HCT116 (cell line): ENCODE results near the gene RANBP3L. TPM values are rescaled to one million over a fixed set of nuclear protein-coding genes. Genes with fewer than 3 reads are reported as not detected.

Source experiments
- ATAC-seq: fragments of 200-7000 bp; cut with Tn5 transposase; 2 replicates; pipeline ENCODE4 v1.9.1; 2020; ENCODE audit warnings: mild to moderate bottlenecking, moderate library complexity
- BruUV-seq: library from RNA; stranded (reverse); fragments of 400-500 nt; replicated peaks from 2 replicates; lab custom pipeline; 2021; lab: Mats Ljungman, UMichigan
- CTCF ChIA-PET: fragments of 300-600 bp; sonication (Branson Sonifier 250); formaldehyde crosslinking; loops from one replicate; lab custom pipeline; 2021; ENCODE audit warnings: antibody characterized with exemption; lab: Charles Lee
- POLR2A ChIA-PET: fragments of 300-600, 350-600 bp; sonication (Branson Sonifier 250); formaldehyde crosslinking; loops from one replicate; lab custom pipeline; 2021; ENCODE audit warnings: antibody characterized with exemption; lab: Charles Lee
- RAD21 ChIA-PET, 2 experiments: fragments of 300-600 bp; sonication (Branson Sonifier 250); formaldehyde crosslinking; loops; one replicate each; lab custom pipeline; 2023; ENCODE audit warnings: low total read pairs in 2 of 2; ENCODE audit not compliant: uncharacterized antibody in 2 of 2, unreplicated experiment in 2 of 2, low non-redundant PET in 1 of 2; lab: Charles Lee
- DNase-seq: peaks from one replicate; pipeline ENCODE4 v3.0.0-alpha.2; 2010; ENCODE audit warnings: low read depth, low spot score
- H2AFZ ChIP-seq: fragments of 200-600 bp; shearing (Covaris generic), sonication (generic); 2 replicates; pipeline ENCODE4 v1.6.1; 2017; ENCODE audit warnings: low read depth, mixed run types, mixed read lengths, antibody characterized with exemption, low read length; ENCODE audit not compliant: poor library complexity, severe bottlenecking
- H3K27ac ChIP-seq: 2 replicates; pipeline ENCODE4 v1.5.1; 2012; ENCODE audit warnings: low read depth, low read length
- H3K27me3 ChIP-seq: fragments of 200-600 bp; sonication (generic); 2 replicates; pipeline ENCODE4 v1.6.1; 2016; ENCODE audit warnings: mixed run types, low read length, mixed read lengths; ENCODE audit not compliant: insufficient read depth
- H3K36me3 ChIP-seq, 2 experiments: fragments of 200-500 bp in 1 of 2; fragments of 200-600 bp in 1 of 2; sonication (Bioruptor generic) in 1 of 2; sonication (generic) in 1 of 2; 2 replicates each; pipeline versions ENCODE4 v1.5.1 to v1.6.1; 2014 to 2016; ENCODE audit warnings: low read length in 2 of 2, inconsistent platforms in 1 of 2, mixed read lengths in 1 of 2, mixed run types in 1 of 2; ENCODE audit not compliant: insufficient read depth in 2 of 2, control insufficient read depth in 1 of 2
- H3K4me1 ChIP-seq, 2 experiments: fragments of 200-600 bp in 1 of 2; sonication (generic) in 1 of 2; 2 replicates each; pipeline versions ENCODE4 v1.5.1 to v1.6.1; 2012 to 2017; ENCODE audit warnings: low read length in 2 of 2, inconsistent platforms in 1 of 2, mild to moderate bottlenecking in 1 of 2, mixed read lengths in 1 of 2, mixed run types in 1 of 2, moderate library complexity in 1 of 2; ENCODE audit not compliant: insufficient read depth in 2 of 2, control insufficient read depth in 1 of 2
- H3K4me2 ChIP-seq: fragments of 200-600 bp; sonication (generic); 2 replicates; pipeline ENCODE4 v1.6.1; 2017; ENCODE audit warnings: mixed run types, low read length, mixed read lengths
- H3K4me3 ChIP-seq, 2 experiments: fragments of 200-600 bp in 1 of 2; sonication (generic) in 1 of 2; replicated peaks in 1 of 2; 2 replicates each; pipeline ENCODE4 v1.5.1; 2011 to 2016; ENCODE audit warnings: low read length in 2 of 2, control low read depth in 1 of 2, low read depth in 1 of 2, mild to moderate bottlenecking in 1 of 2, mixed read lengths in 1 of 2, mixed run types in 1 of 2
- H3K79me2 ChIP-seq: fragments of 200-600 bp; sonication (generic); 2 replicates; pipeline ENCODE4 v1.6.1; 2017; ENCODE audit warnings: mild to moderate bottlenecking, mixed run types, low read length, moderate library complexity, mixed read lengths; ENCODE audit not compliant: insufficient read depth
- H3K9ac ChIP-seq: fragments of 200-600 bp; sonication (generic); 2 replicates; pipeline ENCODE4 v1.6.1; 2016; ENCODE audit warnings: low read length, mixed read lengths
- H3K9me2 ChIP-seq: fragments of 200-600 bp; sonication (generic), shearing (Covaris generic); 2 replicates; pipeline ENCODE4 v1.6.1; 2017; ENCODE audit warnings: mixed run types, mild to moderate bottlenecking, moderate library complexity; ENCODE audit not compliant: insufficient read depth
- H3K9me3 ChIP-seq, 2 experiments: fragments of 200-500 bp in 1 of 2; fragments of 200-600 bp in 1 of 2; sonication (Bioruptor generic) in 1 of 2; sonication (generic) in 1 of 2; 2 replicates each; pipeline ENCODE4 v1.6.1; 2014 to 2017; ENCODE audit warnings: low read length in 2 of 2, mixed read lengths in 2 of 2, inconsistent platforms in 1 of 2, low read depth in 1 of 2, mild to moderate bottlenecking in 1 of 2, mixed run types in 1 of 2, moderate library complexity in 1 of 2; ENCODE audit not compliant: control insufficient read depth in 1 of 2, insufficient read depth in 1 of 2
- H4K20me1 ChIP-seq: fragments of 200-600 bp; sonication (generic), shearing (Covaris generic); 2 replicates; pipeline ENCODE4 v1.6.1; 2017; ENCODE audit warnings: mixed run types, mild to moderate bottlenecking, moderate library complexity; ENCODE audit not compliant: insufficient read depth
- CBX3 ChIP-seq: IDR thresholded peaks from 2 replicates; pipeline ENCODE4 v1.6.1; 2012; ENCODE audit warnings: low read depth
- CTCF ChIP-seq, 3 experiments: fragments of 200-600 bp in 1 of 3; sonication (generic) in 1 of 3; IDR thresholded peaks in 2 of 3; conservative IDR thresholded peaks in 1 of 3; 2 replicates each; pipeline ENCODE4 v1.5.1; 2012 to 2017; ENCODE audit warnings: low read depth in 2 of 3, low read length in 2 of 3, antibody characterized with exemption in 1 of 3, borderline replicate concordance in 1 of 3, control low read depth in 1 of 3, mild to moderate bottlenecking in 1 of 3, mixed read lengths in 1 of 3, mixed run types in 1 of 3, moderate library complexity in 1 of 3; ENCODE audit not compliant: insufficient read depth in 1 of 3
- EZH2phosphoT487 ChIP-seq: fragments of 200-600 bp; IDR thresholded peaks from 2 replicates; pipeline ENCODE4 v1.6.1; 2018; ENCODE audit warnings: antibody characterized with exemption, borderline replicate concordance
- MAX ChIP-seq: IDR thresholded peaks from 2 replicates; pipeline ENCODE4 v1.6.1; 2012
- POLR2A ChIP-seq: IDR thresholded peaks from 2 replicates; pipeline ENCODE4 v1.7.0; 2011; ENCODE audit warnings: borderline replicate concordance; ENCODE audit not compliant: insufficient read depth, insufficient read length; ENCODE audit errors: extremely low read depth
- SIN3A ChIP-seq: IDR thresholded peaks from 2 replicates; pipeline ENCODE4 v1.6.1; 2012; ENCODE audit warnings: low read depth
- SRF ChIP-seq: IDR thresholded peaks from 2 replicates; pipeline ENCODE4 v1.6.1; 2012; ENCODE audit warnings: low read depth
- TCF7L2 ChIP-seq: IDR thresholded peaks from 2 replicates; pipeline ENCODE4 v1.7.0; 2011; ENCODE audit warnings: borderline replicate concordance, inconsistent platforms; ENCODE audit not compliant: insufficient read depth, insufficient read length; ENCODE audit errors: extremely low read depth
- YY1 ChIP-seq: IDR thresholded peaks from 2 replicates; pipeline ENCODE4 v1.6.1; 2011; ENCODE audit warnings: low read length, low read depth, moderate library complexity, mild to moderate bottlenecking; ENCODE audit not compliant: insufficient replicate concordance; ENCODE audit errors: extremely low read depth
- ZFX ChIP-seq: fragments of 450-650 bp; IDR thresholded peaks from 2 replicates; pipeline ENCODE4 v1.6.1; 2017
- ZNF274 ChIP-seq: fragments of 200-500 bp; sonication (Bioruptor generic); IDR thresholded peaks from 2 replicates; pipeline ENCODE4 v1.6.1; 2014; ENCODE audit warnings: mild to moderate bottlenecking, low read depth, low read length, inconsistent platforms
- intact Hi-C: fragments of 100-400 bp; cut with micrococcal nuclease; formaldehyde crosslinking; loops from 2 replicates; pipeline ENCODE4 v1.10.0; 2022
- total RNA-seq: library from RNA; stranded (reverse); gene quantifications from one replicate; pipeline ENCODE4 v1.2.1, GENCODE V29; 2021; ENCODE audit not compliant: unreplicated experiment
- TF ChIP-seq, protein P1 (sequence below): IDR thresholded peaks from 2 replicates; pipeline ENCODE4 v1.6.1; 2012
- TF ChIP-seq, protein P2 (sequence below): IDR thresholded peaks from 2 replicates; pipeline ENCODE4 v1.6.1; 2012; ENCODE audit warnings: low read depth

Gene RANBP3L
- total RNA-seq, 1 experiment from 2014 or later: not detected

DNA sequence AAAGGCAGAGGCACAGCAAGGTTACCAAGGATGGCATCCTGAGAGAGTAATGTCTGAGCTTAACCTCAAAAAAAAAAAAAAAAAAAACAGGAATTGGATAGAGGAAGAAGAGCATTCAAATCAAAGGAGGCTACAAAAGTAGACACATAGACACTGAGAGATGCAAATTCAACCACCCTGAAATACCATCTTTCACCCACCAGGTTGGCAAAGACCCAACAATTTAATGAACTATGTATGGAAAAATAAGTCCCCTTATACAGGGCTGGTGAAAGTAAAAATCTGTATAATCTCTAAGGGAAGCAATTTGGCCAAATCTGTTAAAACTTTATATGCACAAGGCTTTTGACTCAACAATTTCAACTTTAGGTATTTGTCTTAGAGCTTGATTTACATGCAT, 64.9 kb downstream of the RANBP3L start:
- no peak overlapping the region for H3K9ac ChIP-seq
- no peaks in the 10 kb centered on the region; the same call in 1 of the 2 replicates for H4K20me1 ChIP-seq
- no peaks in the 10 kb centered on the region for H3K9me2 ChIP-seq
- no peaks in the 10 kb centered on the region for H3K27me3 ChIP-seq
- no peak overlapping the region for H3K4me2 ChIP-seq
- intact Hi-C loops: no loop called here
- ChIA-PET POLR2A (no interaction called here), CTCF (interaction anchor here (1.4 kb wide), 1 partner anchor 157 kb away, joined by 6 read pairs; no protein-coding TSS in a partner anchor), RAD21 (no interaction called here)
- no peaks in the 10 kb centered on the region for H3K9me3 ChIP-seq
- H3K79me2 ChIP-seq: peaks cover 18% of the 10 kb centered on the region
- H2AFZ ChIP-seq: no peak overlapping the region
- DNase-seq (no peak), ATAC-seq (no peak)
- H3K4me3 ChIP-seq: no peak overlapping the region
- H3K4me1 ChIP-seq: peaks cover 9 to 22% of the 10 kb centered on the region in 2 experiments; a peak in 3 of 4 replicates
- no peak overlapping the region for H3K27ac ChIP-seq
- no TSS peak for BruUV-seq
- no peaks in the 10 kb centered on the region for H3K36me3 ChIP-seq
- no peak for TF ChIP-seq CBX3
- no peak for TF ChIP-seq ZNF274
- TF ChIP-seq YY1: no peak
- TF ChIP-seq SIN3A: no peak
- no peak for TF ChIP-seq POLR2A
- TF ChIP-seq CTCF (IDR thresholded peaks at IDR 0.05 in 2 of 3, conservative IDR thresholded peaks at IDR 0.05 in 1 of 3; ENCODE audit: borderline replicate concordance in 1 of 3, insufficient read depth in 1 of 3, low read depth in 2 of 3, low read length in 2 of 3): no peak
- TF ChIP-seq EZH2phosphoT487: no peak
- TF ChIP-seq SRF: no peak
- TF ChIP-seq, protein P1, sequence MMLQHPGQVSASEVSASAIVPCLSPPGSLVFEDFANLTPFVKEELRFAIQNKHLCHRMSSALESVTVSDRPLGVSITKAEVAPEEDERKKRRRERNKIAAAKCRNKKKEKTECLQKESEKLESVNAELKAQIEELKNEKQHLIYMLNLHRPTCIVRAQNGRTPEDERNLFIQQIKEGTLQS: no peak
- TF ChIP-seq TCF7L2: no peak
- TF ChIP-seq, protein P2, sequence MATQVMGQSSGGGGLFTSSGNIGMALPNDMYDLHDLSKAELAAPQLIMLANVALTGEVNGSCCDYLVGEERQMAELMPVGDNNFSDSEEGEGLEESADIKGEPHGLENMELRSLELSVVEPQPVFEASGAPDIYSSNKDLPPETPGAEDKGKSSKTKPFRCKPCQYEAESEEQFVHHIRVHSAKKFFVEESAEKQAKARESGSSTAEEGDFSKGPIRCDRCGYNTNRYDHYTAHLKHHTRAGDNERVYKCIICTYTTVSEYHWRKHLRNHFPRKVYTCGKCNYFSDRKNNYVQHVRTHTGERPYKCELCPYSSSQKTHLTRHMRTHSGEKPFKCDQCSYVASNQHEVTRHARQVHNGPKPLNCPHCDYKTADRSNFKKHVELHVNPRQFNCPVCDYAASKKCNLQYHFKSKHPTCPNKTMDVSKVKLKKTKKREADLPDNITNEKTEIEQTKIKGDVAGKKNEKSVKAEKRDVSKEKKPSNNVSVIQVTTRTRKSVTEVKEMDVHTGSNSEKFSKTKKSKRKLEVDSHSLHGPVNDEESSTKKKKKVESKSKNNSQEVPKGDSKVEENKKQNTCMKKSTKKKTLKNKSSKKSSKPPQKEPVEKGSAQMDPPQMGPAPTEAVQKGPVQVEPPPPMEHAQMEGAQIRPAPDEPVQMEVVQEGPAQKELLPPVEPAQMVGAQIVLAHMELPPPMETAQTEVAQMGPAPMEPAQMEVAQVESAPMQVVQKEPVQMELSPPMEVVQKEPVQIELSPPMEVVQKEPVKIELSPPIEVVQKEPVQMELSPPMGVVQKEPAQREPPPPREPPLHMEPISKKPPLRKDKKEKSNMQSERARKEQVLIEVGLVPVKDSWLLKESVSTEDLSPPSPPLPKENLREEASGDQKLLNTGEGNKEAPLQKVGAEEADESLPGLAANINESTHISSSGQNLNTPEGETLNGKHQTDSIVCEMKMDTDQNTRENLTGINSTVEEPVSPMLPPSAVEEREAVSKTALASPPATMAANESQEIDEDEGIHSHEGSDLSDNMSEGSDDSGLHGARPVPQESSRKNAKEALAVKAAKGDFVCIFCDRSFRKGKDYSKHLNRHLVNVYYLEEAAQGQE: no peak
- TF ChIP-seq MAX: no peak
- no peak for TF ChIP-seq ZFX
